HG03558 (cell line): ENCODE results near the gene RBM26.
"Not testable (repeated sequence)": the region's sequence is repeated elsewhere in the genome, so short reads cannot be mapped to it uniquely, and the experiment has no call there.

Experiments
- ATAC-seq: cut with Tn5 transposase; IDR thresholded peaks from one replicate; pipeline ENCODE4 v1.9.1; 2021; ENCODE audit warnings: moderate number of reproducible peaks; ENCODE audit not compliant: unreplicated experiment; ENCODE audit errors: extremely low read depth

The RBM26 gene

GRCh38 chr13:79392882-79393563 is 13.0 kb downstream of the RBM26 start:
- ATAC-seq = peak; percentile 36

- ATAC-seq = no peak
These were observed 17.0 kb downstream of the RBM26 start for GRCh38 chr13:79389026-79389425.

- ATAC-seq = no peak
These were observed 18.2 kb downstream of the RBM26 start for GRCh38 chr13:79387853-79388252.

GRCh38 chr13:79386125-79386826 is 19.8 kb downstream of the RBM26 start:
- peak; percentile 1 for ATAC-seq

GRCh38 chr13:79385694-79386093 is 20.4 kb downstream of the RBM26 start:
- peak; percentile 89 for ATAC-seq

GRCh38 chr13:79384022-79384610 is 21.9 kb downstream of the RBM26 start:
- no peak for ATAC-seq

- ATAC-seq = no peak
These were observed 23.3 kb downstream of the RBM26 start for GRCh38 chr13:79382545-79383275.

GRCh38 chr13:79380997-79381396 is 25.1 kb downstream of the RBM26 start:
- no peak for ATAC-seq

GRCh38 chr13:79379274-79379673 is 26.8 kb downstream of the RBM26 start:
- no peak for ATAC-seq

GRCh38 chr13:79376843-79377242 is 29.2 kb downstream of the RBM26 start:
- no peak for ATAC-seq

GRCh38 chr13:79374578-79374977 is 31.5 kb downstream of the RBM26 start:
- ATAC-seq = no peak

- ATAC-seq = no peak
These were observed 32.1 kb downstream of the RBM26 start for GRCh38 chr13:79373916-79374315.

GRCh38 chr13:79369226-79369625 is 36.8 kb downstream of the RBM26 start:
- no peak for ATAC-seq

GRCh38 chr13:79365981-79366380 is 40.1 kb downstream of the RBM26 start:
- ATAC-seq = no peak

GRCh38 chr13:79361299-79361698 is 44.8 kb downstream of the RBM26 start:
- no peak for ATAC-seq

- ATAC-seq = no peak
These were observed 46.0 kb downstream of the RBM26 start for GRCh38 chr13:79360095-79360494.

- no peak for ATAC-seq
These were observed 47.0 kb downstream of the RBM26 start for GRCh38 chr13:79359064-79359463.

GRCh38 chr13:79354285-79354684 is 51.8 kb downstream of the RBM26 start:
- ATAC-seq = no peak

- ATAC-seq = no peak
These were observed 52.4 kb downstream of the RBM26 start for GRCh38 chr13:79353693-79354092.

- no peak for ATAC-seq
These were observed 53.9 kb downstream of the RBM26 start for GRCh38 chr13:79352107-79352506.

GRCh38 chr13:79349608-79350007 is 56.4 kb downstream of the RBM26 start:
- ATAC-seq = not testable (repeated sequence)
